Cardiac muscle cell (in vitro differentiated cells and primary cell): ENCODE data around the gene SKIDA1. TPM values are rescaled to one million over a fixed set of nuclear protein-coding genes. Genes with fewer than 3 reads are reported as not detected.

Experiments used
- DNase-seq, 2 donors: peaks; one replicate each; pipeline versions ENCODE4 v3.0.0 to v3.0.0-alpha.2; 2010 to 2017; ENCODE audit warnings: low read depth in 1 of 2, low spot score in 1 of 2
- H3K27ac ChIP-seq: fragments of 200-600 bp; sonication (generic); 2 replicates; pipeline ENCODE4 v1.5.1; 2016
- H3K27me3 ChIP-seq: fragments of 200-600 bp; sonication (generic); 2 replicates; pipeline ENCODE4 v1.6.0; 2016; ENCODE audit warnings: control low read depth
- H3K36me3 ChIP-seq: fragments of 200-600 bp; sonication (generic); 2 replicates; pipeline ENCODE4 v1.5.1; 2016; ENCODE audit warnings: control low read depth
- H3K4me1 ChIP-seq: fragments of 200-600 bp; sonication (generic); 2 replicates; pipeline ENCODE4 v1.8.1; 2017; ENCODE audit warnings: low read depth, mild to moderate bottlenecking, mixed run types
- H3K4me3 ChIP-seq: fragments of 200-600 bp; sonication (generic); 2 replicates; pipeline ENCODE4 v1.5.1; 2016; ENCODE audit warnings: mild to moderate bottlenecking
- H3K9me3 ChIP-seq: fragments of 200-600 bp; sonication (generic); 2 replicates; pipeline ENCODE4 v1.5.1; 2017; ENCODE audit warnings: low read depth, mild to moderate bottlenecking, control low read depth
- CTCF ChIP-seq: IDR thresholded peaks from 2 replicates; pipeline ENCODE4 v1.5.1; 2012; ENCODE audit warnings: low read depth, mild to moderate bottlenecking, low read length
- polyA plus RNA-seq: library from polyadenylated mRNA; unstranded; fragments of >200 nt; fragmentation: Nextera tagmentation; extraction: Ambion mirVana; gene quantifications from 2 replicates; pipeline ENCODE4 v1.2.1, GENCODE V29; 2016
- total RNA-seq: library from RNA; depleted of rRNA; stranded (reverse); fragments of >200 nt; gene quantifications from 2 replicates; pipeline ENCODE4 v1.2.3, GENCODE V29; 2016

Gene SKIDA1
- total and polyA plus RNA-seq, 2 experiments from 2014 or later: 4.3 to 62.4 TPM

- Histone ChIP-seq H3K9me3 (no peaks in the 10 kb centered on the region), H3K27me3 (no peaks in the 10 kb centered on the region), H3K36me3 (no peaks in the 10 kb centered on the region), H3K4me1 (peaks cover 79% of the 10 kb centered on the region), H3K4me3 (no peak overlapping the region), H3K27ac (no peak overlapping the region)
- DNase-seq: no peak
- TF ChIP-seq CTCF: no peak
Measured at GRCh38 chr10:21503542-21503941, 21.9 kb downstream of the SKIDA1 start.

GRCh38 chr10:21502348-21502740 is 23.1 kb downstream of the SKIDA1 start:
- Histone ChIP-seq H3K4me3 (no peak overlapping the region), H3K9me3 (no peaks in the 10 kb centered on the region), H3K27me3 (no peaks in the 10 kb centered on the region), H3K36me3 (no peaks in the 10 kb centered on the region), H3K27ac (no peak overlapping the region), H3K4me1 (peaks cover 80% of the 10 kb centered on the region)
- DNase-seq: no peak
- no peak for TF ChIP-seq CTCF

- Histone ChIP-seq H3K9me3 (no peaks in the 10 kb centered on the region), H3K36me3 (no peaks in the 10 kb centered on the region), H3K27me3 (no peaks in the 10 kb centered on the region), H3K4me1 (peaks cover 75% of the 10 kb centered on the region), H3K27ac (no peak overlapping the region), H3K4me3 (no peak overlapping the region)
- no peak for DNase-seq
- TF ChIP-seq CTCF: no peak
Measured at GRCh38 chr10:21501731-21502347, 23.6 kb downstream of the SKIDA1 start.

GRCh38 chr10:21501091-21501490 is 24.4 kb downstream of the SKIDA1 start:
- H3K4me3 ChIP-seq: peak overlapping the region; percentile 27
- H3K27ac ChIP-seq: no peak overlapping the region
- H3K36me3 ChIP-seq: no peaks in the 10 kb centered on the region
- H3K27me3 ChIP-seq: no peaks in the 10 kb centered on the region
- no peak for TF ChIP-seq CTCF
- peaks cover 68% of the 10 kb centered on the region for H3K4me1 ChIP-seq
- no peak for DNase-seq
- H3K9me3 ChIP-seq: no peaks in the 10 kb centered on the region

- TF ChIP-seq CTCF: no peak
- no peaks in the 10 kb centered on the region for H3K27me3 ChIP-seq
- DNase-seq: no peak
Measured at GRCh38 chr10:21500578-21500910, 24.9 kb downstream of the SKIDA1 start.

More at GRCh38 chr10:21500578-21500910, 24.9 kb downstream of the SKIDA1 start:
- H3K27ac ChIP-seq: peak overlapping the region; percentile 2
- H3K4me1 ChIP-seq: peaks cover 62% of the 10 kb centered on the region
- H3K36me3 ChIP-seq: no peaks in the 10 kb centered on the region
- peak overlapping the region; percentile 27 for H3K4me3 ChIP-seq
- no peaks in the 10 kb centered on the region for H3K9me3 ChIP-seq
